ENCODE data around the gene EPHA8.

DNA sequence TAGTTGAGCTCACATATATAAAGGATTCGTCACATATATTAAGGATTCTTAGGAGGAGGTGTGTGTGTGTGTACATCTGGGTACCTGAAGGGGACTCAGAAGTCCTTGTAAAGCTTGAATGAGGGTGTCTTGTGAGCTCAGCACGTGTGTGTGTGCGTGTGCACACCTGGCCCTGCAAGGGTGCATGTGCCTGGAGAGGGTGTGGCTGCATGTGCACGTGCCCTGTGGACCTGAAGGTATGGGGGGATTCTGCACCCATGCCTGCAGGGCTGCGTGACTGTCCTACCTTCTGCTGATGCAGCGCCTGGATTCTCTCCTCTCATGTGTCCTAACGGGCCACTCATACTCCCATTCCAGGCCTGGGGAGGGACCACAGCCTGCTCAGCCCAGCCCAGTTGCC lies 24.0 kb downstream of the EPHA8 start:
- TF ChIP-seq EP300 (IDR thresholded peaks at IDR 0.05; ENCODE audit: borderline replicate concordance in 1 of 2, low read depth in 1 of 2, low read length in 1 of 2), result no peak
- TF ChIP-seq, protein P1, sequence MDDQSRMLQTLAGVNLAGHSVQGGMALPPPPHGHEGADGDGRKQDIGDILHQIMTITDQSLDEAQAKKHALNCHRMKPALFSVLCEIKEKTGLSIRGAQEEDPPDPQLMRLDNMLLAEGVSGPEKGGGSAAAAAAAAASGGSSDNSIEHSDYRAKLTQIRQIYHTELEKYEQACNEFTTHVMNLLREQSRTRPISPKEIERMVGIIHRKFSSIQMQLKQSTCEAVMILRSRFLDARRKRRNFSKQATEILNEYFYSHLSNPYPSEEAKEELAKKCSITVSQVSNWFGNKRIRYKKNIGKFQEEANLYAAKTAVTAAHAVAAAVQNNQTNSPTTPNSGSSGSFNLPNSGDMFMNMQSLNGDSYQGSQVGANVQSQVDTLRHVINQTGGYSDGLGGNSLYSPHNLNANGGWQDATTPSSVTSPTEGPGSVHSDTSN (IDR thresholded peaks at IDR 0.05), result no peak
- TF ChIP-seq, protein P2, sequence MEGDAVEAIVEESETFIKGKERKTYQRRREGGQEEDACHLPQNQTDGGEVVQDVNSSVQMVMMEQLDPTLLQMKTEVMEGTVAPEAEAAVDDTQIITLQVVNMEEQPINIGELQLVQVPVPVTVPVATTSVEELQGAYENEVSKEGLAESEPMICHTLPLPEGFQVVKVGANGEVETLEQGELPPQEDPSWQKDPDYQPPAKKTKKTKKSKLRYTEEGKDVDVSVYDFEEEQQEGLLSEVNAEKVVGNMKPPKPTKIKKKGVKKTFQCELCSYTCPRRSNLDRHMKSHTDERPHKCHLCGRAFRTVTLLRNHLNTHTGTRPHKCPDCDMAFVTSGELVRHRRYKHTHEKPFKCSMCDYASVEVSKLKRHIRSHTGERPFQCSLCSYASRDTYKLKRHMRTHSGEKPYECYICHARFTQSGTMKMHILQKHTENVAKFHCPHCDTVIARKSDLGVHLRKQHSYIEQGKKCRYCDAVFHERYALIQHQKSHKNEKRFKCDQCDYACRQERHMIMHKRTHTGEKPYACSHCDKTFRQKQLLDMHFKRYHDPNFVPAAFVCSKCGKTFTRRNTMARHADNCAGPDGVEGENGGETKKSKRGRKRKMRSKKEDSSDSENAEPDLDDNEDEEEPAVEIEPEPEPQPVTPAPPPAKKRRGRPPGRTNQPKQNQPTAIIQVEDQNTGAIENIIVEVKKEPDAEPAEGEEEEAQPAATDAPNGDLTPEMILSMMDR (IDR thresholded peaks at IDR 0.05), result no peak
- TF ChIP-seq, protein P3, sequence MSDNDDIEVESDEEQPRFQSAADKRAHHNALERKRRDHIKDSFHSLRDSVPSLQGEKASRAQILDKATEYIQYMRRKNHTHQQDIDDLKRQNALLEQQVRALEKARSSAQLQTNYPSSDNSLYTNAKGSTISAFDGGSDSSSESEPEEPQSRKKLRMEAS (IDR thresholded peaks at IDR 0.05; ENCODE audit: low read depth), result no peak
- TF ChIP-seq, protein P4, sequence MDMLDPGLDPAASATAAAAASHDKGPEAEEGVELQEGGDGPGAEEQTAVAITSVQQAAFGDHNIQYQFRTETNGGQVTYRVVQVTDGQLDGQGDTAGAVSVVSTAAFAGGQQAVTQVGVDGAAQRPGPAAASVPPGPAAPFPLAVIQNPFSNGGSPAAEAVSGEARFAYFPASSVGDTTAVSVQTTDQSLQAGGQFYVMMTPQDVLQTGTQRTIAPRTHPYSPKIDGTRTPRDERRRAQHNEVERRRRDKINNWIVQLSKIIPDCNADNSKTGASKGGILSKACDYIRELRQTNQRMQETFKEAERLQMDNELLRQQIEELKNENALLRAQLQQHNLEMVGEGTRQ (IDR thresholded peaks at IDR 0.05; ENCODE audit: borderline replicate concordance, low read depth, low read length), result no peak
- no peak for TF ChIP-seq RAD21 (IDR thresholded peaks at IDR 0.05; ENCODE audit: low read length)
- TF ChIP-seq RXRA (IDR thresholded peaks at IDR 0.05; ENCODE audit: borderline replicate concordance, low read depth), result no peak
- TF ChIP-seq POLR2AphosphoS5 (IDR thresholded peaks at IDR 0.05; ENCODE audit: low read depth, low read length), result no peak

Data from SK-N-SH (cell line).